ENCODE data around the gene LHX5.
A peak's percentile ranks its signal among the peaks of the same experiment; 100 is the strongest.

The LHX5 gene

DNA sequence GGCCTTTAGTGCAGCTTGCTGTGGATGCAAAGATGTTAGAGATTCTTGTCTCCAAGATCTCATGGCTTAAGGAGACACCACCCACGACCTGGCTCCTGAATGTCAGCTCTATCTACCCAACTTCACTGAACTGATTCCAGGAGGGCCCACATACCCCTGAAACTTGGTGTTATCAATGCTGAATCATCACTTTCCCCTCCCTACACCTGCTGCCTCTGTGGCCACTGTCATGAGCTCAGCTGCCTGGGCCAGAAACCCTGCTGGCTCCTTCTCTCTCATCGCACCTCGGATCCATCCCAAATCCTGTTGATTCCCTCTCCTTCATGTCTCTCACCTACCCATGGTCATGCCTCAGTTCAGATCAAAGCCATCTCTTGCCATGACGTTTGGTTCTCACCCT, 15.1 kb upstream of the LHX5 start:
- DNase-seq (ENCODE audit: low spot score in 2 of 2): no peak
- Histone ChIP-seq H3K4me3 (no peak overlapping the region), H3K36me3 (replicated peaks) (no peaks in the 10 kb centered on the region), H3K4me1 (no peaks in the 10 kb centered on the region), H3K27me3 (ENCODE audit: low read depth) (peaks cover 25% of the 10 kb centered on the region), H3K9me3 (no peaks in the 10 kb centered on the region)
- in situ Hi-C loops (cut with MboI; ENCODE audit: low sequenced_read_pairs): no loop called here

DNA sequence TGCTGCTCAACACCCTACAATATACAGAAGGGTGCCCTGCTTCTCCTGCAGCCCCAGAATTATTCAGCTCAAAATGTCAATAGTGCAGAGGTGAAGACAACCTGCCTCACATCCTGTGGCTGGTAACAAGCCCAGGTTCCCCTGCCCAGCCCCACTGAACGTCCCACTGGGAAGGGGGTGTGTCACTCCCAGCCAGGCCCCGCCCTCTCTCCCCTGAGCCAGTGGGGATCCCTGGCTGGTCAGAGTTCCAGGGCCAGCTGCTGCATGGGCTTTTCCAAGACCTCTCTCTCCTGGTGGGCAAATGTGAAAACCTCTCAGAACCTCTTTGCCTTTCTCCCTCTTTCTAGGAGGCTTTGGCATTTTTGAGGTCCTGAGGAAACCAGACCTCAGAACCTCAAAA, 13.7 kb upstream of the LHX5 start:
- Histone ChIP-seq H3K27me3 (ENCODE audit: low read depth) (peaks cover 32% of the 10 kb centered on the region), H3K9me3 (no peaks in the 10 kb centered on the region), H3K36me3 (replicated peaks) (no peaks in the 10 kb centered on the region), H3K4me3 (no peak overlapping the region), H3K4me1 (no peaks in the 10 kb centered on the region)
- DNase-seq (ENCODE audit: low spot score in 2 of 2): no peak
- in situ Hi-C loops (cut with MboI; ENCODE audit: low sequenced_read_pairs): no loop called here

DNA sequence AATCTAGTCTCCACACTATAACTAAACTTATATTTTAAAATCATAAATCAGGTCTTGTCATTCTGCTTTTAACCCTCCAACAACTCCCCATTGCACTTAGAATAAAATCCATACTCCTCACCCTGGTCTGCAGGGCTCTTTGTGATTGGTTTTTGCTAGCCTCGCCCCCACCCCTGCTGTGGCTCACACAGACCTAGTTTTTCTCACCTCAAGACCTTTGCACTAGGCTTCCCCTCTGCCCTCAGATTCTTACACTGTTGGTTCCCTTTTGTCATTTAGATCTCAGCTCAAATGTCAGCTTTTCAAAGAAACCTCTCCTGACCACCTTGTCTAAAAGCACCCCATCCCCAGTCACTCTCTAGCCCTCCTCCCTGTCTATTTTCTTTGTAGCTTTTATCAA, 10.7 kb upstream of the LHX5 start:
- peaks cover 62% of the 10 kb centered on the region for H3K27me3 ChIP-seq (ENCODE audit: low read depth)
- in situ Hi-C loops (cut with MboI; ENCODE audit: low sequenced_read_pairs): no loop called here
- DNase-seq (ENCODE audit: low spot score in 2 of 2): no peak

DNA sequence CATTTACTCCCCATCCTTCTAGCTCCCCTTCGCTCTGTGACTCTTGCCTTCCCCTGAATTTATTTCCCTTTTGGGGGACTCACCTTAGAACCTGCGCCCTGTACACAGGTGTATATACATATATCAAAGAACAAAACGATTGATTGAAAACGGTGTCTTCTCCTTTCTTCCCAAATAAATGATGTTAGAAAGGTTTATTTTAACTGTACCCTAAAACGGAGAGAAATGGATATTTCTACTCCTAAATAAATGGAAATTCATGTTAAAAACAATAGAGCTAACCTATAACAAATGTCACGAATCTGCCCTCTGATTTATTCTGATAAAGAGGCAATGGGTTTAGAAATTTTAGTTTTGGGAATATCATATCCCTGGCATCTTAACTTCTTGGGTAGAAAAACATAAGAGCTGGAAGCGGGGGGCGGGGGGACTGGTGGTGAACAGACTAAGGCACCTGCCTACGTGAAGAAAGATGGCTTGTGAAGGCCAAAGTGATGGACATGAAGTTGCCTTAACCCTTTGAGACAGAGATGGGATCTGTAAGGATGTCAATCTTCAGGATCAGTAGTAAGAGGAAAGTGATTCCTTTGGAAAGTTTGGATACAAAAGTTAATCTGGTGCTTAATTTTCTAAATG, 8.8 kb upstream of the LHX5 start:
- H3K36me3 ChIP-seq (replicated peaks): no peaks in the 10 kb centered on the region
- H3K27me3 ChIP-seq (ENCODE audit: low read depth): peaks cover 71% of the 10 kb centered on the region
- no peak for DNase-seq (ENCODE audit: low spot score in 2 of 2)
- no peaks in the 10 kb centered on the region for H3K4me1 ChIP-seq
- in situ Hi-C loops (cut with MboI; ENCODE audit: low sequenced_read_pairs): no loop called here
- no peak overlapping the region for H3K4me3 ChIP-seq
- H3K9me3 ChIP-seq: no peaks in the 10 kb centered on the region

More for the DNA sequence above, 10.7 kb upstream of the LHX5 start:
- no peaks in the 10 kb centered on the region for H3K9me3 ChIP-seq
- no peaks in the 10 kb centered on the region for H3K4me1 ChIP-seq
- no peaks in the 10 kb centered on the region for H3K36me3 ChIP-seq (replicated peaks)
- H3K4me3 ChIP-seq: no peak overlapping the region

DNA sequence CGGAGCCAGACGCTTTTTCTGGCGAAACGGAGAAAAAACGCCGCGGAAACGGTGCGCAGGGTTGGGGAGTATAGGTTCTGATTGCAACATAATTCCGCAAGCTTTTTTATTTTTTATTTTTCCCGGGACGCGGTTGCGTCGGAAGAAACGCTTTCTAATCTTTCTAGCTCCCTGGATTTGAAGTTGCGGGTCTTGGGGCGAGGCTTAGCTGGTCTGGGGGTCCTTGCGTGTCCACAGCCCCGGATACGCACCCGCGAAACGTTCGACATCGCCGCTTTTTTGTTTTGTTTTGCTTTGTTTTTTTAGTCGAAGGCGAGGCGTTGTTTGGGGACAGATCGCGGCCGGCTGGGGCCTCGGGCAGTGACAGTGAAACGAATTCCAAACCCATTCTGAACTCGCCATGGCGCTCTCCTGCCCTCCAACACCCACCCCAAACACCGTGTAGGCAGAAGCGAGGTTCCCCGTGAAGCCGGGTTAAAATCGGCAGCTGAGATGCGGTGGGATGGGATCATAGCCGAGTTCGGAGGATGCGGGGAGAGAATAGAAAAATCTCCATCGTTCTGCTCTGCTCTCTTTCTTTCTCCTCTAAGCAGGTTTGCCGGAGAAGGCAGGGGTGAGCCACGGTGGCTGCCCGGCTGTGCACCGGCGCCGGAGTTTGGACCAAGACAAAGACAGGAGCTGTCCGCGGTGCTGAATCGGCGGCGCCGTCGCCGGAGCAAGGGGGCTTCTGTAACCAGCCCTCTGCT, 8.1 kb upstream of the LHX5 start:
- H3K4me1 ChIP-seq: no peaks in the 10 kb centered on the region
- in situ Hi-C loops (cut with MboI; ENCODE audit: low sequenced_read_pairs): no loop called here
- peaks cover 74% of the 10 kb centered on the region for H3K27me3 ChIP-seq (ENCODE audit: low read depth)

DNA sequence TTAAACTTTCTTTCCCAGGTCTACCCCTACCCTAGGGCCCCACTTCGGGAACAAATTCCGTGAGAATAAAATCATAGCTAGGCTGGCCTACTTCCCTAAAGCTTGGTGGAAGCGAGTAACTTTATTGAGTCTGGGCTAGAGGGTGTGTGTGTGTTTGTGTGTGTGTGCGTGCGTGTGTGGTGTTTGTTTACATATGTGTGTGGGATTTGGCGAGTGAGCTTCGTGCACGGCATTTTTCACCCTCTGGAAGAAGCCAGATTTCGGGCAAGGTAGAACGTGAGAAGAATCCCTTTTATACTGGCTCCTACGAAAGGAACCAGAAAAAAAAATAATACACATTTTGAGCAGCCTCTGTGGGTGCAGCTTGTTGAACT, 7.5 kb upstream of the LHX5 start:
- no peaks in the 10 kb centered on the region for H3K4me1 ChIP-seq
- in situ Hi-C loops (cut with MboI; ENCODE audit: low sequenced_read_pairs): no loop called here
- no peak overlapping the region for H3K4me3 ChIP-seq
- no peak for DNase-seq (ENCODE audit: low spot score in 2 of 2)
- peaks cover 74% of the 10 kb centered on the region for H3K27me3 ChIP-seq (ENCODE audit: low read depth)
- no peaks in the 10 kb centered on the region for H3K36me3 ChIP-seq (replicated peaks)
- H3K9me3 ChIP-seq: no peaks in the 10 kb centered on the region

More for the DNA sequence above, 8.1 kb upstream of the LHX5 start:
- DNase-seq (ENCODE audit: low spot score in 2 of 2): peak; percentile 36 to 85
- H3K4me3 ChIP-seq: no peak overlapping the region
- H3K36me3 ChIP-seq (replicated peaks): no peaks in the 10 kb centered on the region
- H3K9me3 ChIP-seq: no peaks in the 10 kb centered on the region

DNA sequence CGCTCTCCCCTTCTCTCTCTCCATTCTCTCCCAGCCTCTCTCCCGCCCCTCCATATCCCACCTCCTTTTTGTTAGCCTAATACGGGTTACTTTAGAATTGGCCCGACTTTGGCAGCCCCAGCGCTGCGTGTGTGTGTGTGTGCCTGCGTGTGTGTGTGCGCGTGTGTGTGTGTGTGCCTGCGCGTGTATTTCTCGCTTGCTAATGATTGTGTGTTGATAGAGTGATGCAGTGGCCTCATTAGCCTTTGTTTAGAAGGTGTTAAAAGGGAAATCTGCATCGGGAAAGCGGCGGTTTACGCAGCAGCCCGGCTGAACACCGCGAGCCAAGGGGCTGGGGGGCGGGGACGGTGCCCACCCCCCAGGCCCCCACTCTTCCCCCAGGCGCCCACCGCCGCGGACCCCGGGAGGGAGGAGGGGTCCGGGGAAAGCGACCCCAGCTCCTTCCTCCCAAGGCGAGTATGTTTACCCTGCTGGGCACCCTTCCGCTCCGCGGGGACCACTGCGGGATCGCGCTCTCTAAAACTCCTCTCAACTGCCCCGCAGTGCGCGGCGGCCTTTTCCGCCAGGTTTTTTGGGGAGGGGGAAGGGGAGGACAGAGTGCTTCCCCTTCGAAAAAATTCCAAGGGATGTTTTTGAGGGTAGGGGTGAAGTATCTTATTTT, 6.8 kb upstream of the LHX5 start:
- H3K9me3 ChIP-seq: no peaks in the 10 kb centered on the region
- no peaks in the 10 kb centered on the region for H3K36me3 ChIP-seq (replicated peaks)
- in situ Hi-C loops (cut with MboI; ENCODE audit: low sequenced_read_pairs): no loop called here
- H3K27me3 ChIP-seq (ENCODE audit: low read depth): peaks cover 76% of the 10 kb centered on the region
- H3K4me3 ChIP-seq: no peak overlapping the region
- no peaks in the 10 kb centered on the region for H3K4me1 ChIP-seq
- no peak for DNase-seq (ENCODE audit: low spot score in 2 of 2)

DNA sequence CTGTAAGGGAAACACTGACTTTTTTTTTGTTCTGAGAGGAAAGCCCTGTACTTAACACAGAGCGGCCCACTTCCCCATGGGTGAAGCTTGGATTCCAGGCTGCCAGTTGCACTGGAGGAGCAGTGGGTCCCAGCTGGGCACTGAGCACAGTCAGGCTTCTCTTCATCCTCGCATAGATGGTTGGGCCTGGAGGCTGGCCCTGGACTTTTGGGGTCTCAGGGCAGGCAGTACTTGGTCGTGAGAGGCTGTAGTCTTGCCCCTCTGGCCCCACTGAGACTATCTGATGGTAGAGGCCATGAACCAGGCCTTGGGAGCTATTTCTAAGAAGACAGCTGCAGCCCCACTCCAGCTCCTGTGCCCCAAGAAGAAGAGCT, 6.2 kb upstream of the LHX5 start:
- no peak for DNase-seq (ENCODE audit: low spot score in 2 of 2)
- Histone ChIP-seq H3K27me3 (ENCODE audit: low read depth) (peaks cover 78% of the 10 kb centered on the region), H3K36me3 (replicated peaks) (no peaks in the 10 kb centered on the region), H3K9me3 (no peaks in the 10 kb centered on the region), H3K4me3 (no peak overlapping the region), H3K4me1 (no peaks in the 10 kb centered on the region)
- in situ Hi-C loops (cut with MboI; ENCODE audit: low sequenced_read_pairs): no loop called here

DNA sequence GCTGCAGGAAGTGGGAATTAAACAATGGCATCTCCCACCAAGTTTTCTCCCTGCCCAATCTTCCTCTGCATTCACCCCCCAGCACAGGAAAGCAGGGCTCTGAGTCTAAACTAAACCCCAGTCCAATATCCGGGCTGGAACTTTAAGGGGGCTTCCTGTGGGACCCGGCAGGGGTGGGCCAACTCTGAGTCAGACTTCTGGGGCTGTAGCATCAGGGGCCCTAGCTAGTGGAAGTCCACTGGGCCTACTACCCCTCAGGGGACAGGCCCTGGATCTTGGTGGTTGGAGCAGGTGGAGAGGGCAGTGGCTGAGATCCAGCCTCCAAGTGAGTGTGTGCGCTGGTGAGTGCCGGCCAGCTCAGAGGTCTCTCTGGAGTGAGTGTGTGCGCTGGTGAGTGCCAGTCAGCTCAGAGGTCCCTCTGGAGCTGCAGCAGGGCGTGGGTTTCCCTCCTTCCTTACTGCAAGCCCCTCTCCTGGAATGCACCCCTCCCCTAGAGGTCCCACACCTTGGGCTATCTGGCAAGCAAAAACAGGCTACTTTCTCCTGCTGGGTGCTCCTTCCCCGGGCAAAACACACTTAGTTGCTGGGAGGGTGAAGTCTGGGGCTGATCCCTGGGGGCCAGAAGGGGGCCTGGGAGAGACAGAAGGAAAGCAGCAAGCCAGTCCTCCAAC, 5.6 kb upstream of the LHX5 start:
- H3K27me3 ChIP-seq (ENCODE audit: low read depth): peaks cover 83% of the 10 kb centered on the region
- H3K36me3 ChIP-seq (replicated peaks): no peaks in the 10 kb centered on the region
- no peak for DNase-seq (ENCODE audit: low spot score in 2 of 2)
- in situ Hi-C loops (cut with MboI; ENCODE audit: low sequenced_read_pairs): no loop called here
- H3K4me3 ChIP-seq: no peak overlapping the region
- H3K4me1 ChIP-seq: no peaks in the 10 kb centered on the region
- no peaks in the 10 kb centered on the region for H3K9me3 ChIP-seq

DNA sequence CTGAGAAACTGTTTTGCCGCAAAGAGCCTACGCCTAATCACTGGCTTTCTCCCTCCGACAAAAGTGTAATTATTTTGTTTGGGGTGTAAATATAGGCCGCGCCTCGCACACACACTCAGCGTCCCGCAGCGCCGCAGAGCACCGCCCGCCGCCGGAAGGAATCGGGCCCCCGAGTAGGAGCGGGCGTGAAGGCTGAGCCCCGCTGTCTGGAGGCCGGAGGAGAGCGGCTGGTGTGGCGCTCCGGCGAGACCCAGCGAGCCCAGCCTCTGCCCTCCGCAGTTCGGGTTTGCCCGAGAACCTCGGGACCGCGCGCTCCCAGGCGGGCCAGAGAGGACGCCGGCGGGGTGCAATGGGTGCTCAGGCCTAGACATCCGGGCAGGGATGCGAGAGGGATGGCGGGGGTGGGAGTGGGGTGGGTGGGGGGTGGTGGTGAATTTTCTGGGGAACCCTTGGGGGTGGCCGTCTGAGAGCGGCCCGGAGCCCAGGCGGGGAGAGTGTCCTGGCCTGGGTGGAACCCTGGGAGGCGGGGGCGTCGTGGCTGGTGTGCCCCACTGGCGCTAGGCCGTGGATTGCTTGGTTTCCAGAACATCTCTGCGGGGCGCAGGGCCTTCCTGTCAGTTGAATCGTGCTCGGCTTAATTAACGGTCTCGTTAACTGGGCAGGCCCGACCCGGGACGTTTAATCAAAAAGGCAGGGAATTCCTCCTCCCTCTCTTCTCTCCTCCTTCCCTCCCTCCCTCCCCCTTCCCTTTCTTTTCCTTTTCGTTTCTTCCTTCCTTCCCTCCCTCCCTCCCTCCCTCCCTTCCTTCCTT, 4.7 kb upstream of the LHX5 start:
- H3K27me3 ChIP-seq (ENCODE audit: low read depth): peaks cover 93% of the 10 kb centered on the region
- in situ Hi-C loops (cut with MboI; ENCODE audit: low sequenced_read_pairs): no loop called here
- H3K9me3 ChIP-seq: no peaks in the 10 kb centered on the region
- H3K4me1 ChIP-seq: no peaks in the 10 kb centered on the region
- no peak for DNase-seq (ENCODE audit: low spot score in 2 of 2)
- H3K4me3 ChIP-seq: no peak overlapping the region
- H3K36me3 ChIP-seq (replicated peaks): no peaks in the 10 kb centered on the region

DNA sequence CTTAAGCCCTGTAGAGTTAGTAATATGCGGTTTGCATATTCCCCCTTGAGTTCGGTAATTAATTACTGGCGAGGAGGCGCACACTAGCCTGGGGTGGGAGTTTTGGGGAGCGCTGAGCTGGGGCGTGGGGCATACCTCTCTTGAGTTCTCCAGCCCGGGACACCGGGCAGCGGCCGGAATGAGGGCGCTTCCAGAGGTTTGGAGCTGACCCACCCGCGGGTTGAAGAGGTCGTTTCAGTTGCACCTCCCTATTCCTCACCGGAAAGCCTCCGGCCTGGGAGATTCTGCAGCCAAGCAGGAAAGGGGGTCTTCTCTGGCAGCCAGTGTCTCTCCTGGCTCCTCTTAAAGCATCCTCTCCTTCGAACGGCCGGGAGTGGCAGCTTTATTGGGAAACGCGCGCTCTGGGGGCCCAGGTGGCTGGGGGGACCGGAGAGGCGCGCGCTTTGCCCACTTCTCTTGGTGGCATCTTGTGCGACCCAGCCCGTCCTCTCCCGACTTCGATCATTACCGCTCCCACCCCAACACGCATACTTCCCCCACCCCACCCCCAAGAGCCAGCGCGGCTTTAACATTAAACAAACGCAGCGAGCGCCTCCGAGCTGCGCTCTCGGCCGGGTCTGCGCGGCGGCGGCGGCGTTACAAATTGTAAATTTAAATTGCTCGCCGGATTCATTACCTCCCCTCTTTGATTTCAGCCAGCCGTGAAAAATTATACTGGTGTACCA, 3.9 kb upstream of the LHX5 start:
- H3K4me3 ChIP-seq: no peak overlapping the region
- no peaks in the 10 kb centered on the region for H3K36me3 ChIP-seq (replicated peaks)
- no peaks in the 10 kb centered on the region for H3K4me1 ChIP-seq
- DNase-seq (ENCODE audit: low spot score in 2 of 2): no peak
- H3K9me3 ChIP-seq: no peaks in the 10 kb centered on the region
- peaks cover 95% of the 10 kb centered on the region for H3K27me3 ChIP-seq (ENCODE audit: low read depth)
- in situ Hi-C loops (cut with MboI; ENCODE audit: low sequenced_read_pairs): no loop called here

DNA sequence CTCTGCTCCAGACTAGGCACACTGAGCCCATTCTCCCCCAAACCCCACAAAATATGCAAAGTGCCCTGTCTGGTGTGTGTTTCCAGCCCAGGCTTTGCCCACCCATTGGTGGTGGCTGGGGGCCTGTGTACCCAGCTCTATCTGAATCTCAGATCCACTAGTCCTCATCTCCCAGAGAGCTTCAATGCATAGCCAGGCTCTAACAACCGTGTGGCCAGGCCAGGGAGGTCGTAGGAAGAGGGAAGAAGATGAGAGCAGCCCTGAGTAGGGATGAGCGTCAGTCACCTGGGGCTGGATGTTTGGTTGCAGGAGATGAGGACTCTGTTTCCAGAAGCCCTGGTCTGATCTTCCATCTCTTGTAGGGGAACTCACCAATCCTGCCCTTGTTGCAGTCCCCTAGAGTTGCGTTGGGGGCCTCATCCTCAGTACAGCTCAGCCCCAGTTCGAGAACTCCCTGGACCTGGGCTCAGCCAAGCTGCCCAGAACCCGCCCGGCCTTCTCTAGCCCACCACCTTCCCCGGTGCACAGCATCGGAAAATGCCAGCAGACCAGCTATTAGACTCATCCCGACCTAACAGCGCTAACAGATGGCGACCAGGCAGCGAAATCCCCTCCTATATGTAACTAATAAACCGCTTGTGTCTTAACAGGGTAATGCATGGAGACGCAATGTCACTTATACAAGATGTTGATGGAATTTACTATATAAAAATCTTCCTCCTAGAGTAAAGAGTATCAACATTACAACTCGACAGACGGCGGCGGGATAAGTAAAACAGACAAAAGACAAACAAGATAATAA, 3.2 kb upstream of the LHX5 start:
- Histone ChIP-seq H3K4me3 (no peak overlapping the region), H3K27me3 (ENCODE audit: low read depth) (peaks cover 95% of the 10 kb centered on the region), H3K4me1 (no peaks in the 10 kb centered on the region), H3K9me3 (no peaks in the 10 kb centered on the region), H3K36me3 (replicated peaks) (no peaks in the 10 kb centered on the region)
- DNase-seq (ENCODE audit: low spot score in 2 of 2): no peak
- in situ Hi-C loops (cut with MboI; ENCODE audit: low sequenced_read_pairs): no loop called here

All from HAP-1 (cell line).